DMS114 treated with DMSO at 0.1 percent for 48 hours (cell line): ENCODE measurements around the gene FAM131A.

ENCODE experiments used
- DNase-seq: peaks from one replicate; lab custom pipeline; 2025; ENCODE audit not compliant: unreplicated experiment; lab: John Stamatoyannopoulos, UW

The FAM131A gene

GRCh38 chr3:184373422-184373821 is 36.0 kb downstream of the FAM131A start:
- DNase-seq = no peak

- no peak for DNase-seq
Measured at GRCh38 chr3:184375747-184376461, 38.5 kb downstream of the FAM131A start.

DNA sequence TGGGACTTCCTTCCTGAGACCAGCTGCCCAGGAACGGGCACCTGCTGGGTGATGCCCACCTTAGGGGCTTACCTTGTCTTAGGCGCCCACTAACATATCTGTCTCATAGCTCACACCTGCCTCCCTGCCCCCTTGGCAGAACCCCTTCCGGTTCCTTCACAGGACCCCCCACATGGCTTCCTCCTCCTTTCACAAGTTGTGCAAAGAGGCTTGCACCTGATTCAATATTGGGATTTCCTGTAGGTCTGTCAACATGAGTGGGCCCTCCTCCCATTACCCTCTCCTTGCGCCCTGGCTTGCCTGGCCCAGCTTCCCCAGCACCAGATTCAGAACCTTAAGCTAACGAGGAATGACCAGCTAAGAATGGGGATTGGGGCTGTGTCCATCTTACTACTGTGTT is 40.0 kb downstream of the FAM131A start:
- no peak for DNase-seq

GRCh38 chr3:184377882-184378445 is 40.6 kb downstream of the FAM131A start, which contains the start of gene THPO:
TSS of gene THPO (minus strand) at chr3:184378207. CDS start at chr3:184376259, 1,948 bp downstream.
- DNase-seq = no peak

DNA sequence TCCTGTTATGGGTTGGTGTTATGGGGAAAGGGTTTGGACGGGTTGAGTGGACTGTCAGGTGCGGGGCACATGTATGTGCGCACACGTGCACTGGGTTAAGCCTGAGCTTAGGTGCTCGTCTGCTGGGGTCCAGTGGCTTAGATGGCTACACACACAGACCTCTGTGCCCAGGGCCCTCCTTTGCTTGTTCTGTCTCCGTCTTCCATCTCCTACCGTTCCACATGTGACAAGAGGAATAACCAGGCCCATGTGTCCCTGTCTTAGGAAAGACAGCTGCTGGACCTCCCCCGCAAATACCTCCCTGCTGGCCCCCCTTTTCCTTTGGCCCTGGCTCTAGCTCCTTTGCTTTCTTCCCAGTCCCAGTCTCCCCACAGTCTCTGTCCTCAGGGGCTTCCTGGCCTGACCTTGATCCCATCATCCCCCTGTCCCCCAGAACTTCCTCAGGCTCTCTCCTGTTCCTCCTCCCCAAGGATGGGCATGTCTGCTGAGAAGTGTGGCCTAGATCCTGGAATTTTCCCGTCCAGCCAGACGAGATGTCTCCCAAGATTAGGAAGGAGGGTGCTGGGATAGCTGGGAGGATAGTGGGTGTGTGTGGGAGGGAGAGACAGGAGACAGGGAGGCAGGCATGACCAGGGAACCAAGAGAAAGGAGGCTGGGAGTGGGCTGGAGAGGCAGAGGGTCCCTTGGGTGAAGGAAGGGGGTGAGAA is 41.4 kb downstream of the FAM131A start:
- DNase-seq = no peak

DNA sequence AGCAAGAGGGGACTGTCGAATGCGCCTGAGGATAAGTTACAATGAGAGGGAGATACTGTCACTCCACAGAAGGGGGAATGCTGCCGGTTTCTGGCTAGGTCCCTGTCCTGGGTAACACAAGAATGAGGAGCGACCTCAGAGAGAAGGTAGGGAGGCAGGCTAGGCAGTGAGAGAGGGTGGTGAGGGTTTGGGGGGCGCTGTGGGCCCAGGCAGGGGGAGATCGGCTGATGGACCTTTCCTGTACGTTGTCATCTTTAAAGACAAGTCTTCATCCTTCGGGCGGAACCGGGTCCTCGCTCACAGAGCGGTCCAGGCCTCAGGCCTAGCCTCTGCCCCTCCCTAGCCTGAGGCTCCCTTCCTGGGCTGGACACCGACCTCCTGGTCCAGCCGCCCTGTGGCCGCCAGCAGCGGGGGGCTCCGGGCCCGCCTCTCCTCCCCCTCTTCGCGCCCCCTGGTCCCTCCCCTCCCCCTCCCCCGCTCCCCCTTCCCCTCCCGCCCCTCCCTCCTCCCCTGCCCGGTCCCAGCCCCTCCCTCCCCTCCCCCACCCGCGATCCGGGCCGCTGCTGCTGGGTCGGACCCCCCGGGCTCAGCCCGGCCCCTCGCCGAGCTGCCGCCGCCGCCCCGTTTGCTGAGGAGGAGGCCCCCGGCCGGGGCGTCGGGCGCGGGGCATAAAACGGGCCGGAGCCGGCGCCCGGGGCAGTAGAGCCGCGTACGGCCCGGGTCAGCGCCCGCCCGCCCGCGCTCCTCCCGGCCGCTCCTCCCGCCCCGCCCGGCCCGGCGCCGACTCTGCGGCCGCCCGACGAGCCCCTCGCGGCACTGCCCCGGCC is 42.2 kb downstream of the FAM131A start, which contains the start of gene CHRD:
CHRD (plus strand) TSS at position 697 of the 827 bp plus-strand sequence. CDS start 265 bp downstream, outside the sequence.
- DNase-seq = no peak

- no peak for DNase-seq
Measured at GRCh38 chr3:184380185-184380626, 42.8 kb downstream of the FAM131A start.

GRCh38 chr3:184380627-184381260 is 43.3 kb downstream of the FAM131A start:
- DNase-seq = no peak

- no peak for DNase-seq
Measured at GRCh38 chr3:184381261-184382224, 44.1 kb downstream of the FAM131A start.

DNA sequence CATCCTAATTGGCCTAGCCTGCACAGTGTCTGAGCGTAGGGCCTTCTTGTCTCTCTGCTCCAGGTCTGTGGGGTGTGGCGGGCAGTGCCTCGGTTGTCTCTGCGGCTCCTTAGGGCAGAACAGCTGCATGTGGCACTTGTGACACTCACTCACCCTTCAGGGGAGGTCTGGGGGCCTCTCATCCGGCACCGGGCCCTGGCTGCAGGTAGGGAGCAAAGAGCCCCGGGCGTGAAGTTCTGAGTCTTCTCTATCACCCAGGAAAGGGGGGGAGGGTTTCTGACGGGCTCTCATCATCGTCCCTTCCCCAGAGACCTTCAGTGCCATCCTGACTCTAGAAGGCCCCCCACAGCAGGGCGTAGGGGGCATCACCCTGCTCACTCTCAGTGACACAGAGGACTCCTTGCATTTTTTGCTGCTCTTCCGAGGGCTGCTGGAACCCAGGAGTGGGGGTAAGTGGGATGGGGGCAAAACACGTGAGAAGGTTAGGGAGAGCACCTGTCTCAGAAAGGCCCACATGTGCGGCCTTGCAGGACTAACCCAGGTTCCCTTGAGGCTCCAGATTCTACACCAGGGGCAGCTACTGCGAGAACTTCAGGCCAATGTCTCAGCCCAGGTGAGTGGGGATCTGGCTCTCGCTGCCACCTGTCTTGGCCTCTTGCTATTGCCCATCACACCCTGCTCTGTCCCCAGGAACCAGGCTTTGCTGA is 45.1 kb downstream of the FAM131A start:
- DNase-seq = no peak

GRCh38 chr3:184383033-184383740 is 45.8 kb downstream of the FAM131A start:
- no peak for DNase-seq

DNA sequence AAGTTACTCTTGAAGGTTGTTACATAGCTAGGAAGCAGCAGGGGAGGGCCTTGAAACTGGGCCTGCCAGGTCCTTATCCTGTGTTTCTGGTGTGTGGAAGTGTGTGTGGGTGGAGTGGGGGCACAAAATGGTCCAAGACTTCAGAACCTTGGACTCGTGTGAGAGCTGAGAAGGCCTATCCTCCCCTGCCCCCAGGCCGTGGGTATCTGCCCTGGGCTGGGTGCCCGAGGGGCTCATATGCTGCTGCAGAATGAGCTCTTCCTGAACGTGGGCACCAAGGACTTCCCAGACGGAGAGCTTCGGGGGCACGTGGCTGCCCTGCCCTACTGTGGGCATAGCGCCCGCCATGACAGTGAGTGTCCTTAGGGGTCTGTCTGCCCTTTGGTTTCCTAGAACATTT is 46.9 kb downstream of the FAM131A start:
- no peak for DNase-seq

DNA sequence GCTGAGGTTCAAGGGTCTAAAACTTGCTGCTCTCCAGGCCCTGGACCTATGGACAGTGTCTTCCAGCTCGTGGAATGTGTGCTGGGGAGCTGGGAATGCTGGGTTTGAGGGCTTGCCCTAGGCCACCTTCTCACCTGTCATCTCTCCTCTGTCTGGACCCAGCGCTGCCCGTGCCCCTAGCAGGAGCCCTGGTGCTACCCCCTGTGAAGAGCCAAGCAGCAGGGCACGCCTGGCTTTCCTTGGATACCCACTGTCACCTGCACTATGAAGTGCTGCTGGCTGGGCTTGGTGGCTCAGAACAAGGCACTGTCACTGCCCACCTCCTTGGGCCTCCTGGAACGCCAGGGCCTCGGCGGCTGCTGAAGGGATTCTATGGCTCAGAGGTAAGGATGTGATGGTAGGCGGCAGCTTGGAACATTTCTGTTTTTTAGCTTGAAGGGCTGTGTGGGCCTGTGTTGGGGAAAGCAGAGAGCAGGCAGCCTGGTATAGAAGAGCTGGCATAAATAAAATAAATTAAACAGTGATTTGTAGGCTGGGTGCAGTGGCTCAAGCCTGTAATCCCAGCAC is 47.5 kb downstream of the FAM131A start:
- no peak for DNase-seq

- no peak for DNase-seq
Measured at GRCh38 chr3:184386047-184386806, 48.8 kb downstream of the FAM131A start.

DNA sequence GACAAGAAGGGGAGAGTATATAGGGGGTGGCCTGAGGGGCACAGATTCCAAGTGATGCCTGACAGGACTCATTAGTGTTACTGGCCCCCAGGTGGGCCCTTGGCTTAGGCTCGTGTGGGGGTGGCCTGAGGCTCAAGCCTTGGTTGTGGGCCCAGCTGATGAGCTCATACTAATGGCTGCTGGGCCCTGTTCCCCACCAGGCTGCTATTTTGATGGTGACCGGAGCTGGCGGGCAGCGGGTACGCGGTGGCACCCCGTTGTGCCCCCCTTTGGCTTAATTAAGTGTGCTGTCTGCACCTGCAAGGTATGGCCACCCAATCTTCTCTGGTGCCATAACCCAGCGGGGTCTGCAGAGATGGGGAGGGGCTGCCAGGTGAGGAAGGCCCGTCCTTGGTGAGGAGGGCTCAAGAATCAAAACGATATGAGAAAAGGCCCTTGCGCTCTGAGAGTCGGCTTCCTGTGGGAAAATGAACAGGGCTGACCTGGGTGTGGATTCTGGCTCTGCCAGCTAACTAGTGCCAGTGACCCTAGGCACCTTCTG is 49.8 kb downstream of the FAM131A start:
- DNase-seq = no peak

- DNase-seq = no peak
Measured at GRCh38 chr3:184388164-184388935, 51.0 kb downstream of the FAM131A start.
